ENCODE measurements around the gene MALRD1.

Gene MALRD1
- 0 to 5.4 (median 0) reads per million in 17 experiments for total RNA-seq

DNA sequence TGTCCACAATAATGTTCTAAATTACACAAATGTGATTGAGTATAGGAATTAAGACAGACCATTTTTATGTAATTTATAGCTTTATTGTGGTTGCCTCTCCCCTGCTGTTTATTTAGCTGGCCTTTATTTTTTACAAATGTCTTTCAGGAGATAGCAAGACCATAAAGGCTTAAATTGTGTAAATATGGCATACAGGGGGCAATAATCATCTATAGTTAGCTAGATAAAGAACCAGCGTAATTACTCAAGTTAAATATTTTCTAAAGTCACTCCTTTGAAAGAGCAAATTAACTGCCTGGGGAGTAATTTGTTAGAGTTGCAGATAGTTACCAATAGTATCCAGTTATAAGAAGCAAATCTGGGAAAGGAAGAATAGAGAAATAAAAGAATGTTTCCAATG lies at the start of gene MALRD1:
Gene MALRD1, plus strand, starts transcription at position 313 of the 400 bp plus-strand sequence. CDS start 138 bp downstream, outside the sequence.
- no peak for DNase-seq

DNA sequence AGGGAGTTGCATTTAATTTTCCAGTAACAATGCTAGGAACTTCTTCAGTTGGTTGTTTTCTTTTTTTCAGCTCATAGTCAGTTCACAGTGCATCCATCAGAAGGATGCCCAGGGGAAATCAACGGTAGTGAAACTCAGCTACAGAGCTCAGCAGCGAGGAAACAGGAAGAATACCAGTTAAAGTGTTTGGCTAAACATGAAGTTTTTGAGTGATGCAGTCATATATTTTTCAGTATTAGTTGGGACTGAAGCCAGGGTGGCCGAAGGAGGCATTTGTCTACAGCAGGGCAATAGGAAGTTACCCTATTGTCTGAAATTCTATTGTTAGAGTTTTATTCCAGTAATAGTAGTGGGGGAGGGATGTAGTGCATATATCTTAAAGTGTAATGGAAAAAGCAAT lies 45.3 kb upstream of the MALRD1 start:
- DNase-seq, result no peak

DNA sequence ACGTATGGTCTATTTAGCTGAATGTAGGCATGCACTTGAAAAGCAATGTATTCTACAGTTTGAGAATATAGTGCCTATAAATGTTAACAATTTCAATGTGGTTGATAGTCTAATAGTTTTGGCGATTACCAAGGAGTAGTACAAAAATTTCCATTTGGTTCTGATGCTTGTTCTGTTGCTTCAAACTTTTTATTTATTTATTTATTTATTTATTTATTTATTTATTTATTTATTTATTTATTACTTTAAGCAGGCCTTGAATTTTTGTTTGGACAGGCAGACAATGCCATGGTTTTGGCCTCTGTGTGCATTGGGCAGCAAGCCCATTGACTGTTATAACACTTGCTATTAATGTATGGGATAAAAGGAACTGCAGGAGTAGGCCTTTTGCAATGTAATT lies 36.5 kb upstream of the MALRD1 start:
- no peak for DNase-seq

DNA sequence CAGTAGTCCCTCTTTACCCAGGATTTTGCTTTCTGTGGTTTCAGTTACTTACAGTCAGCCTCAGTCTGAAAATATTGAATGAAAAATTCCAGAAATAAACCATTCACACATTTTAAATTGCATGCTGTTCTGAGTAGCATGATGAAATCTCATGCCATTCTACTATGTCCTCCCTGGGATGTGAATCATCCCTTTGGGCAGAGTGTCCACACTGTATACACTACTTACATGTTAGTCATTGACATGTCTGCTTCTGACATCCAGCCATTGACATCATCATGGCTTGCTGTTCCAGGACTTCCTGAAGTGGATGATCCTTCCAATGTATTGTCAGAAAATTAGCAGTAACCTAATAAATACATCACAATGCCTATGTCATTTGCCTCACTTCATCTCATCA lies 34.6 kb upstream of the MALRD1 start:
- DNase-seq, result no peak

DNA sequence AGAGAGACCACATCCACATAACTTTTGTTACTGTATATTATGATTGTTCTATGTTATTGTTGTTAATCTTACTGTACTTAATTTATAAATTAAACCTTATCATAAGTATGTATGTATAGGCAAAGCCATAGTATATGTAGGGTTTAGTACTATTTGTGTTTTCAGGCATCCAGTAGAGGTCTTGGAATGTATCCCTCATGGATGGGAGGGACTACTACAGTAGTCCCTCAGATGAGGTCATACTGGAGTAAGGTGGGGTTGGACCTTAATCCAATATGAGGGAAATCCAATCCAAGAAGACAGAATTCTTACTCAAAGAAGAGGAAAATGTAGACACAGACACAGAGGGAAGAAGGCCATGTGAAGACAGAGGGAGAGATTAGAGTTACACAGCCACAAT lies 34.1 kb upstream of the MALRD1 start:
- DNase-seq, result no peak

DNA sequence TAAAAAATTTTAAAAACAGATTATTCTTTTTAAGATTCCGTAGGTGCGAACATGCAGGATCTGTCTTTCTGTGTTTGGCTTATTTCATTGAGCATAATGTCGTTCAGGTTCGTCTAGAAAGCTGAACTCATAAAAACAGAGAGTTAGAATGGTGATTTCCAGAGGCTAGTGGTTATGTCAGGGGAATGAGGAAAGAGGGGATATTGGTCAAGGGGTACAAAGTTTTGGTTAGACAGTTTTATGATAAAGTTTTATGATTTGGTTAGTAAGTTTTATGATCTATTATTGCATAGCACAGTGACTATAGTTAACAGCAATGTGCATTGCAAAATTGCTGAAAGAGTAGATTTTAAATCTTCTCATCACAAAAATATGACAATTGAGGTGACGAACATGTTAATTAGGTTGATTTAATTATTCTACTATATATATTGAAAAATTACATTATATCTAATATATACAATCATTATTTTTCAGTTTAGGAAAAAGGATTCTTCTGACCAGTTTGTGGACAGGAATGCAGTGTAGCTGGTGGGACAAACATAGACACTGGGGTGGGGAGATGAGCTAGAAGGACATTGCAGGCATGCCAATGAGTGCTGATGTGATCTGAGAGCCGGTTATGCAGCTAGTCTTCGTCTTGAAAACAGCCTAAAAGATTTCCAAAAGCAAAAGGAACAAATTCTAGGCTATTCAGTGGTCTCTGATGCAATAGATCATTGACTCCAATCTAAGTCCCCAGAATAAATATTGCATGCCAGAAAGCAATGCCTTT lies 31.3 kb upstream of the MALRD1 start:
- no peak for DNase-seq

DNA sequence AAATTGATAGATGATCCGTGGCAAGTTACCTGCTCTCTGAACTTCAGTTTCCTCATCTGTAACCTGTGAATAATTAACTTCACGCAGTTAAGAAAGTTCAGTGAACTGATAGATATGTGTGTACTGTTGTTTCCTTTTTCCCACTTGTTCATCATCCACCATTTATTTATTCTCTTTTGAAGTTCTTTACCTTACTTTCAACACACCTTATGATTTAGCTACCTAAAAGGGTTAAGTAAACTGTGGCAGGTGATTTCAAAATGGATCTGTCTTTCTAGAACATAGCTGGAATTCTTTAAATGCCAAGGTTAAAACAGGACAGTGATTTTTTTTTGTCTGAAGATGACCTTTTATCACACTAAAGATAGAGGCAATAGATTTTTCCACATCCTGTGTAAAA lies 27.4 kb upstream of the MALRD1 start:
- DNase-seq, result no peak

DNA sequence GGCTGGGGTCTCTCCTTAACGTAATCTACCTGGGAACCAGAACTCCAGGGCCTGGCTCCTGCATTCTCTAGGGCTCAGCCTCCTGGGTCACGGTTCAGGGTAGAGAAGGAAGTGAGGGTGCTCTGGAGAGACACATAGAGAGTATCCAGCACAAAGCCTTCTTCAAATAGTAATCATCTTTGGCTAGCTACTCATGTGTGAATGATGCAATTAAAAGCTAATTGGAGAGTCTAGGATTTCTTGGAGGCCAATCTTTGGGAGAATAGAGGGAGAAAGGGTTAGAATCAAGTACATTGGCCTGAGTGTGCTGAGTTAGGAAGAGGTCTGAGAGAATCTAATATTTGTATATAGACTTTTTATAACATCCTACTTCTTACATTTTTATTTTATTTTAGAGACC lies 24.0 kb upstream of the MALRD1 start:
- DNase-seq, result no peak

DNA sequence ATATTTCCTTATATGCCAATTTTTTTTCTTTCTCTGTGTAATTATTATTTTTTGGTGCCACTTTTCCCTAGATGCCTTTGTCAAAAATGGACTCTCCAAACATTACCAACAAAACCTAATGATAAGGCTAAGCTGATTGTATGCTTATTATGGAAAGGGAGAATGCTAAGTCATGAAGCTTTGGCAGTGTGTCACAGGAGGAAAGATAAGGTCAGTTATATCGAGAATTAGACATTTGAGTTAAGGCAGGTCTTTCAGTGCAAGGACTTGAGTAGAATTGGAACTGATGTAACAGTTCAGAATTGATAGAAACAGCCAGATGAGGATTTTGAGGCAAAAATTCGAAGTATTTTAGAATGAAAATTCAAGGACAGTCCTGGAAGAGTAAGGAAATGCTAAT lies 16.8 kb upstream of the MALRD1 start:
- no peak for DNase-seq

DNA sequence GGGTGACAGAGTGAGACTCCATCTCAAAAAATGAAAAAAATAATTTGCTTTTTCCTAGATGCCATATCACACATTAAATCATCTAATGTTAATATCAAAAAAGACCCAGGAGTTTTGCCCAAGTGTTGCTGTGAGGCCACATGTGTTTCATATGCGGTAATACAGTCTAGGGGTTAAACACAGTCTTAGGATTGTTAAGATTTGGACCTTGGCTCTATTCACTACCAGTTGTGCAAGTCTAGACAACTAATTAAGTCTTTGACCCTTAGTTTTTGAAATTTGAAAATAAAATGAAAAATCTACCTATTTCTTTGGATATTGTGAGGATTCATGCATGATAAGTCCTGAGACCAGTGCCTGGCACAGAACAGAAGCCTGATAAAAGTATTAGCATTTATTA lies 14.9 kb upstream of the MALRD1 start:
- no peak for DNase-seq

DNA sequence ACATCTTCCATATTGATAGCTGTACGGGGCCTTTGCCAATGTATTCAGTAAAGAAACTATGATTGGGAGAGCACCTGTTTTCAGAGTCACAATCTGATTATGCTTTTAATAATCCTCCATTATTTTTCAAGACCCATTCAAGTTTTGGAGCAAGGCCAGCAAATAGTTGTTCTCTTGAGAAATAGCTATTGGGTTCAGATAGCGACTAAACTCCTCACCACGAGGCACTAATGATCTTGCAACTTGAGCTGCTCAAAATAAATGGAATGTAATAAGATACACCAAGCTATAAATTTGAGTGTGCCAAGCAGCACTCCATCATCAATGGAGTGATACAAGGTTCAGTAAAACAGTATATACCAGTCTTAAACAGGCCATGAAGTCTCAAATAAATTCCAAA lies 7.4 kb upstream of the MALRD1 start:
- DNase-seq, result no peak

DNA sequence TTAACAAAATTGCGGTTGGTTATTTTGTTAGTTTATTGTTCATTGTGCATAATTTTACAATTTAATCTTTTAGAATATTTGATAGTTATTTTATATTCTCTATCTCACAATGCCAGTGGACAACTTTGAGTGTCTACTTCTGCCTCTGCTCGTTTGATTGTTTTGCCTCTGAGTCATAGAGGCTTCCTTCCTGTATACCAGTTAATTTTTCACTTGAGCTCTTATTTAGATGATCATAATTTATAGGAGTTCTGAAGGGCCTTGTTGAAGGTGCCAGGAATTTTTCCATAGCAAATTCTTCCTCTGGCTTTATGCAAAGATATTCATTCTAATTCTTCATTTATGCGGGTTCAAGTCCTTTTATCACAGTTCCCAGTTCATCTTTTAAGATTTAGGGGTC lies 5.2 kb upstream of the MALRD1 start:
- no peak for DNase-seq

DNA sequence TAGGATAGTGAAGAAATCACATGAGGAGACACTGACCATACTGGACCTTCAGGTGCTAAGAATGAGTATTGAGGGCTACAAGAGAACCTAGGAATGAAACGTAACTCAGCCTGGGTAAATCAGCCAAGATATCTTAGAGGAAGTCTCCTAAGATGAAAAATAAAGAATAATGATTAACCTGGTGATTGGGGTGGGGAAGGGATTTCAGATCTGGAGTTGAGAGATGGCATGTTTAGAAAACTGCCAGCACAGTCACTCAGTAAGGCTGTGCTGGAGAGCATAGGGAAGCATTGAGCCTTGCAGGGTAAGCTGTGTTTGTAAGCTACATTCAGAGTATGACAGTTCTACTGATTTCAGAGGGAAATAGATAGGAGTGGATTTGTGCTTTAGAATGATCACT lies 1.9 kb upstream of the MALRD1 start:
- DNase-seq, result no peak

DNA sequence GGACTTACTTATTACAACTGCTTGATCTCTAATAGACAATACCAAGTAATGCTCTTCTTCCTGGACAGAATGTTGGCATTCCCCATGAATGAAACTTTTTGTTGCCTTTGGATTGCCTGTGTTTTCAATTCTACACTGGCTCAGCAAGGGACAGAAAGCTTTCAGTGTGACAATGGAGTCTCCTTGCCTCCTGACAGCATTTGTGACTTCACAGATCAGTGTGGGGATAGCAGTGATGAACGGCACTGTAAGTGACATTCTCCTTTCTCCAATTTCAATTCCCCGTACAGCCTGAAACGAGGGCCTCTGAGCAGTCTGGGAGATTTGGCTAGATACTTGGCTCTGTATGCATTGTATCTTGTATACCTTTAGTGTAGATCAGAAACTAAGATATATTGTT lies 290 bp downstream of the MALRD1 start:
- no peak for DNase-seq

DNA sequence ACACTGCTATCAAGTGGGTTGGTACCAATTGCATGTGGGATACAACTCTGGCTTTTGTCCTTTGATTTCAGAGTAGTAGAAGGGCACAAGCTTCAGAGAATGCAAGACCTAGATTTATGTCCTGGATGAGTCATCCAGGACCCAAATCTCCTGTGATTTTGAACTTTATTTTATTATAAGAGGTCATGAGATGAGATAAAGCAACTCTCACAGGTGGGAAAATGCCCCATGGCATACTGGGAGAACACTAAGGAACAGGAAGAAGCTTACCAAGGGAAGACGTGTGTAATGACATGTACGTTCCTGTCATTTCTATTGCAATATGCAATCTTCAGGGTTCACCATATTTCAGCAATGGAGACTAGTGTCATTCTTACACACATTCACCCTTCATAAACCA lies 966 bp downstream of the MALRD1 start:
- no peak for DNase-seq

DNA sequence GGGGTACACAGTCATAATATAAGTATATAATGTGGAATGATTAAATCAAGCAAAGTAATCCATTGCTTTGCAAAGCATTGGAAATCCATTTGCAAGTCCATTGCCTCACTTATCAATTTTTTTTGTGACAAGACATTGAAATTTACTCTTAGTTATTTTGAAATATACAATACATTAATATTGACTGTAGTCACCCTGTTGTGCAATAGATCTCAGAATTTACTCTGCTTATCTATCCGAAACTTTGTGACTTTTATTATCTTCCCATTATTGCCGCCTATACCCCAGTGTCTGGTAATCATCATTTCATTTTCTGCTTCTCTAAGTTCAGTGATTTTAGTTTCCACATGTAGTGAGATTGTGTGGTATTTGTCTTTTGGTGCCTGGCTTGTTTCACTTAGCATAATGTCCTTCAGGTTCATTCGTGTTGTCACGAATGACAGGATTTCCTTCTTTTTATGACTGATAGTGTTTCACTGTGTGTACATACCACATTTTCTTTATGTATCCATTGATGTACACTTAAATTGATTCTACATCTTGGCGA lies 5.8 kb downstream of the MALRD1 start:
- DNase-seq, result no peak

DNA sequence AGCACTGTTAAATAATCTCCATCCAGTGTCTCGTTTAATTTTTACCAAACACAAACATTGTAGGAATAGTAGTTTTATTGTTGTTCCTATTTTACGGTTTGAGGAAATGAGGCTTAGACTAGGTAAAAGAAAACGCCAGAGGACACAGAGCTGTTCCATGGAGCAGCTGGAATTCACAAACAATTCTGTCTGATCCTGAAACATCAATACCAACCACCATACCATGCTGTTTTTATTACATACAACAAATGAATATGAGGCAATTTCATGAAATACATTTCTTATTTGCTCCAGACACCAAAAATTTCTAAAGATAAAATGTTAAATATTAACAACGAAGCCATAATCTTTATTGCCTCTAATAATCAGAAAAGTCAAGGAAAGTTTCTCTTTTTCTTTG lies 9.4 kb downstream of the MALRD1 start:
- DNase-seq, result no peak

DNA sequence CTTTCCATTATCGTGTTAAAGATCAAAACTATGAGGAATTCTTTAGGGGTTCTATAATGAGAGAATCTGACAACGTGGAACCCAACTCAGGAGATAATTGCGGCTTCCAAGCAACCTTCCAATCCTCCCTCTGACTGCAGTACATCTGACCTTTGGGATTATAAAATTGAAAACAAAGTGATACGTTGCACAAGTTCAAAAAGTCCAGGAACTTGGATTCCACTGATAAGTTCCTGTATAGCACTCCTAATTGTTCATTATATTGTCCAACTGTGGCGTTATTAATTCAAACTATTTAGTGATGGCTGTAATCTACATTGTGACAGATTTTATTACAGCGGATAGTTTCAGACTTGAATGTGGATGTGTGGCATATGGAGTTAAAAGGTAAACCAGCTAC lies 15.4 kb downstream of the MALRD1 start:
- no peak for DNase-seq

DNA sequence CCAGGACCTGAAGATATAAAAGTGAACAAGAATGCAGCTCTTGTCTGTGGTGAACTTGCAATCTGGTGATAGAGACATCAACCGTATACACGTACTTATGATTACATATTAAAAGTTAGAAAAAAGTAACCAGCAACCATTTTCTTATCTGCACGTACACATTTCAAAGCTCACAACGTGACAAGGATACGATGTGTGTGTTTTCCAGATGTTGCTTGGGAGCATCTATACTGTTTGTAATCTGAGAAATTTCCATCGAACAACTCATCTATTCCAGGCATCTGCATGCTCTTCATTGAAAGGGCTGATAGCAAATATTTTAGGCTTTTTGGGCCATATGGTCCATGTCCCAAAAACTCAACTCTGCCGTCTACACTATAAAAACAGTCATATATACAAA lies 23.3 kb downstream of the MALRD1 start:
- no peak for DNase-seq

DNA sequence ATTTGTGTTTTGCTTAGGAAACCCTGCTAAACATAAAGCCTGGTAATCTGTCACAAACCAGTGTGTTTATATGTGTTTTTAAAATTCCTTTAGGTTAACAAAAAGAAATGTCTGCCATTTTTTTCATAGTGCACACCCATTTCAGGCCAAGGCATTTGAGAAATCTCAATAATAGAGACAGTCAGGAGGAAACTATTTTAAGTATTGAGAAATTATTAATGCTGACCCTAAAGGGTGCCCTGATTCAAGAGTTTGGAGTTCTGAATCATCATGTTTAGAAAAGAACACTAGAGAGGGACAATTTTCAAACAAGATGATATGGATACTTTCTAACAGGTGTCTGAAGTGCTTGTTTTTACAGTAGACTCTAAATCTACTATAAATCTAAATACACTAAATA lies 28.7 kb downstream of the MALRD1 start:
- no peak for DNase-seq

DNA sequence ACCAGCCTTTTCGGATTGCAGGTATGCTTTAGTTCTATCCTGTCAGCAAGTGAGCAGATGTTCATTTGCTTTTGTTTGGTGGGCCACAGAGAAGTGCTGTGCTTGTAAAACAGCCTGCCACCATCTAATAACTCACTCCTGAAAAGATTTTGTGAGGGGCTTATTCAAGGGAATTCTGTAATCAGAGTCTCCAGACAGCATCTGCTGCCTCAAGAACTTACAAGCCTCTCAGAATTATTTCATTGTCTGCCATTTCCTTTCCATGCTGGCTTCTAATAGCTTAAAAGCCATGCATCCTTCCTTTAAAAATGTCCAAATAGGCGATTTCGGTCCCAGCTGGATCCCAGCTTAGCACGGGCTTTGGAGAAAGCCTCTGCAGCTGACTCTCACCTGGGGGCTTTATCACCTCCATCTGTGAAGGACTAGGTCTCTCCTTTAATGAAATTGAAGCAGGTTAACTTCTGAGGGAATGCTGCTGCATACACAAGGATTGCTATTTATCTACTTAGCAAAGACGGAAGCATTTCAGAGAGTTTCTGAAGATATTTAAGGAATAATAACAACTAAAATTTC lies 48.0 kb downstream of the MALRD1 start:
- DNase-seq, result no peak

DNA sequence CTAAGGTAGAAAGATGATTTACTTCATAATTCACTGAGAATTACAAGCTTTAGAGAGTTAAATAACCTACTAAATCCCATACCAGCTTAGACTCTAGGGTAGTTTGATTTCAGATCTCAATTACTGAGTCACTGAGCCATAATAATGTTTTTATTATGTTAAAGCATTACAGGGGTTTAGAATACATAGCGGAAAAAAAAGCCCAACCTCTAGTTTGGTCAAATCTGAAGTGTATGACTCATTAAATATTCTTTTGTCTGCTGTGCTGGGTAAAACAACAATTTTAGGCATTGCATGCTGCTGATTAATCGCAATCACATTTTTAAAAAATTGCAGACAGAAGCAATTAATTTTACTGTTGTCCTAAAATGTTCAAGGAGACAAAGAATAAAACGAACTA lies 48.5 kb downstream of the MALRD1 start:
- no peak for DNase-seq

DNA sequence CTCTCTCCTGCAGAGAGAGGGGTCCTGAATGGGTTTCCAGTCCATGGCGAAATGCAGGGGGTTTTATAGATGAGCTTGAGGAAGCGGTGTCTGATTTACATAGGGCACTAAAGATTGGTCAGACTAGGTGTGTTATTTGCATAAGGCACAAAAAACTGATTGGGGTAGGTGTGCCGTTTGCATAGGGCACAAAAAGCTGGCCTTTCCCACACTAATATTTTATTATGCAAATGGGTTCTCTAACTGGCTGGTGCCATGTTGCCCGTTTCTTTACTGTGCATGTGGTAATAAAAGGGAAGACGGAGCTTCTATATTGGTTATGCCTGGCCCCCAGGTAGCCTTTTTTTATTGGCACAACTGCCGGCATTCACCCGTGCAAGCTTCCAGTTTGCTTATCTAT lies 50.2 kb downstream of the MALRD1 start:
- DNase-seq, result no peak

DNA sequence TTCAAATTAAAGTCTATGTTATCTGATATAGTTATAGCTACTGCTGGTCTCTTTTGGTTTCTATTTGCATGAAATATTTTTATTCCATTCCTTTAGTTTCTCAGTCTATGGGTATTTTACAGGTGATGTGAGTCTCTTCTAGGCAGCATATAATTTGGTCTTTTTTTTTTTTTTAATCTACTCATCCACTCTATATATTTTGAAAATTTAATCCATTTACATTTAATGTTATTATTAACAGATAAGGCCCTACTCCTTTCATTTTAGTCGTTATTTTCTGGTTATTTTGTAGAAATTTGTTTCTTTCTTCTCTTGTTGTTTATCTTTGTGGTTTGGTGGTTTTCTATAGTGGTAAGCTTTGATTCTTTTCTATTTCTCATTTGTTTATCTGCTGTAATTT lies 58.8 kb downstream of the MALRD1 start:
- no peak for DNase-seq
